GM21786 (cell line): ENCODE measurements around the gene ZNF236.
"Not testable (repeated sequence)": the region's sequence is repeated elsewhere in the genome, so short reads cannot be mapped to it uniquely, and the experiment has no call there.

ENCODE experiments used
- ATAC-seq: cut with Tn5 transposase; IDR thresholded peaks from one replicate; pipeline ENCODE4 v1.9.1; 2021; ENCODE audit not compliant: unreplicated experiment

The ZNF236 gene

DNA sequence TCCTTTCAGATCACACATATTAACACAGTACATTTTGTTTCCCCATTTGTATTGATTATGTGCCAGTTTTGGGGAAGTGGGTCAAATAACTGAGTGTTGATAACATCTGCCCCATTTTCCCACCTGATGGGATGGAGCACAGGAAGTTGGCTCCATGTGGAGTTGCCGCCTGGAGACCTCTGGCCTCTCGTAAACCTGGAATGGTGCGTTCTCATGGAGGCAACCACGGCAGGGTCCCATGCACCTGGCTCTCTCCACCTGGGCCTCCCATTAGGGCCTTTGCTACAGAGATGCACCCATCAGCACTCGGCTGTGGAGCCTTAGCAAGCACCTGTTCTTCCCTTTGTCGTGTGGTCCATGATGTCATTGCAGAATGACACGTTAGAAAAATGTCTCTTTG is 179.6 kb downstream of the ZNF236 start:
- no peak for ATAC-seq

- ATAC-seq, result no peak
Measured at GRCh38 chr18:77002496-77002895, 180.1 kb downstream of the ZNF236 start.

- ATAC-seq, result no peak
Measured at GRCh38 chr18:77003316-77003715, 181.0 kb downstream of the ZNF236 start.

- no peak for ATAC-seq
Measured at GRCh38 chr18:77004555-77005380, 182.4 kb downstream of the ZNF236 start.

DNA sequence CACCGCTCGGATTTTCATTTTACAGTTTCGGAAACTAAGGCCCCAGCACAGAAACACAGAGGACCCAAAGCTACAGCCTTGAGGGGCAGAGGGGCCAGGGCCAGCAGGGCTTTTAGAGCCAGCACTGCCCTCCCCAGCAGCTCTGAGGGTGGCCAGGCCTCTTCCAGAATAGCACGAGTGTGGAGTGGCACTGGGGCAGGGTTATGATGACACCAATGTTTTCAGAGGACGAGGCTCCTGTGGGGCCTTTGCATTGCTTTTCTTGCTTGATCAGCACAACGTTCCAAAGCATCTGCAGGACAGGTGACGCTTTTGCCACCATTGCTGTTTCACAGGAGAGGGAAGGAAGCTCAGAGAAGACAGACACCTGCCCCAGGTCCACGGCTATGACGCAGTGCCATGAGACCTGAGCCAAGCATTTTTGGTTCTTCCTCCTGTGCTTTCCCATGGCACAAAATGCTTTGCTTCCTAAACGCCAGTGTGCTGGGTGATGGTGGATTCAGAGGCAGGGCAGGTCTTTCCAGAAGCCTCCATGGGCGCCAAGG is 183.4 kb downstream of the ZNF236 start:
- ATAC-seq, result no peak

DNA sequence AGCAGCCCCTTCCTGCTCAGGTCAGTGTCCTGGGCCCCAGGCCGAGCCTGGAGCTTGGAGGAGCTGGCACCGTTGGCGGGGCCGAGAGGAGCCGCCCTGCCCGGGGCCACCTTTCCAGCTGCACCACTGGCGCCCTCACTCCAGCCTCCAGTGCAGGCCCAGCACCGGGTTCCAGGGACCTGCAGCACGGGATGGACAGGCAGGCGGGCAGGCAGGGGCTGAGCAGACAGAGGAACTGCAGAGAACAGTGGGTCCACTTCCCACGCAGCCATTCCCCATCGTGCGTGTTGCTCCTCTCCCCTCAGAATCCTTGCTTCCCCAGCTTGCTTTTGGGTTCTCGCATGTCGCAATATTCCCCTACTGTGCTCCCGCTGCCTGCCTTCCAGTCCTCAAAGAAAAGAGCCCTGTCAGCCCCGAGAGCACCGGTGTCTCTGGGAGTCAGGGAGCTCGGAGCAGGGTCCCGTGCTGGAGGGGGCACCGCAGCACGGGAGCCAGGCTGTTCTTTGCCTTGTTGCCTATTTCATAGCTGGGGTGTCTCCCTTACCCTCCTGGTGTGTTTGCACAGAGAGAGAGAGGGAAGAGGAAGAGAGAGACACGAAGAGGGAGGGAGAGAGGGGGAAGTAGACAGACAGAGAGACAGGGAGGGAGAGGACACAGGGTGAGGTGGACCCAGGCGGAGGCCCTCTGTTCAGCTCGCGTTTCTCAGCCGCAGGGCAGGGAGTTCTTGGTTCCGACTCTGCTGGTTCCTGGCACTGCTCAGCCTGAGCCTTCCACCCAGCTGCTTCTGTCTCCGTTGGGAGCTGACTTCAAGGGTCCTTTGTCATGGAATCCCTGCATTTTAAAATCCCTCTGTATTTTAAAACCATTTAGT is 184.2 kb downstream of the ZNF236 start:
- no peak for ATAC-seq

GRCh38 chr18:77007251-77007650 is 184.9 kb downstream of the ZNF236 start:
- no peak for ATAC-seq

DNA sequence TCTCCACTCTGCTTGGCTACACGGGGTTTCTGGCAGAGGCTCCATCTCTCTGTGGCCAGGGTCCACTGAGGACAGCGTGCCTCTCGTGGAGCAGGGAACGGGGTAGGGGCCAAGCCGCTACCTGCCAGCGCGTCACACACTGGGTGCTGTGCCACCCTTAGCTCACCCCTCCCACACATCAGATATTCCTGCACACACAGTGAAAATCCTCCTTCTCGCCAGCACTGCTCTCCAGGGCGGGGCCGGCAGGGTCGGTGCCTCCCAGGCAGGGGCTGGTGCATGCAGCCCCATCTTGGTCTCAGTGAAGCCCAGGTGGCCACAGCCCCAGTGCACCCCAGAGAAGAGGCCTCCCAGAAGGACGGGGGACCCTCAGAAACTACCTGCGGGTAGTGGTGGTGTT is 185.6 kb downstream of the ZNF236 start:
- ATAC-seq, result no peak

GRCh38 chr18:77008576-77009315 is 186.4 kb downstream of the ZNF236 start:
- no peak for ATAC-seq

GRCh38 chr18:77009675-77010074 is 187.3 kb downstream of the ZNF236 start:
- ATAC-seq, result no peak

DNA sequence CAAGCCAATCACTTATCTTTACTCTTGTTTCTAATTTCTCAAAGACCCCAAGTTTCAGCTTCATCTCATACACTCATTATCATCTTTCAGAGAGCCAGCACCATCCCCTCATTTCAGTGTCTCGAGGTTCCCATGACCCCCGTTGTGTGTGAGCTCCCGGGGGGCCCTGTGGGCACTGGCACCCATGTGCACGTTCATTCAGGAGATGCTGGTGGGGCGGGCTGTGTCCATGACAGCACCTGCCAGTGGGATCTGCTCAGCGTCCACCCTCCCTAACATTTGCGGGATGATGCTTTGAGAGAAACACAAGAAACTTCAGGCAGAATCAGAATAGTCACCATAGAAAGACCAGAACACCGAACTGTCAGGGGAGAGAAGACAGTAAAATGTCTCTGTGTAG is 189.8 kb downstream of the ZNF236 start:
- no peak for ATAC-seq

GRCh38 chr18:77012806-77013541 is 190.6 kb downstream of the ZNF236 start:
- ATAC-seq, result no peak

DNA sequence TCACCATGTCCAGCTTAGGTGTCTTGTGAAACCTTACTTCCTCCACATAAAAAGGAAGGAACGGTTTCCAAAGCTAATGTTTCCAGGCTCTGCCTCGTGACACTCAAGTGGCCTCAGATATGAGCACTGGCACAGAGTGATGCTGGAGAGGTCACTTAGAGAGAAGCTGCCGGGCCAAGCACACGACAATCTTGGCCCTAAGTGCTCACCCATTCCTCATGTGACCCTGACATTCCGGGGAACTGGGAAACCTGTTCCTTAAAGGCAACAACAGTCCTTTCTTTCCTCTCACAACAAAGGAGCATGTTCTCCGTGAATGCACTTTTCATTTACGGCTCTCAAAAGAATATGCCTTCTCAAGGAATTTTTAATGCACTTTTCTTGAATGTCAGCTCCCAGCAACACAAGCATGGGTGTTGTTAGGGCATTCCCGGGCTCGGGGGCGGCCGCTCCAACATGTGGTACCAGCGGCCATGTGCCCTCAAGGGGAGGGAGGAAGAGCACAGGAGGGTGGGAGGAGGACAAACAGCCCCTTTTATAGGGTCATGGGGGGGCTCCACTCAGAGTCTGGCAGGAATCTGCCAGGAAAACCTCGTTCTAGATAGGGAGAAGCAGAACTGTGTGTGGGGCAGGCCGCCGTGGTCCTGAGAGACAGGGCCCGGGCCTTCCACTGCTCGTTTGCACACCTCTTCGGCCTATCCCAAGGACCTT is 191.6 kb downstream of the ZNF236 start:
- ATAC-seq, result no peak

DNA sequence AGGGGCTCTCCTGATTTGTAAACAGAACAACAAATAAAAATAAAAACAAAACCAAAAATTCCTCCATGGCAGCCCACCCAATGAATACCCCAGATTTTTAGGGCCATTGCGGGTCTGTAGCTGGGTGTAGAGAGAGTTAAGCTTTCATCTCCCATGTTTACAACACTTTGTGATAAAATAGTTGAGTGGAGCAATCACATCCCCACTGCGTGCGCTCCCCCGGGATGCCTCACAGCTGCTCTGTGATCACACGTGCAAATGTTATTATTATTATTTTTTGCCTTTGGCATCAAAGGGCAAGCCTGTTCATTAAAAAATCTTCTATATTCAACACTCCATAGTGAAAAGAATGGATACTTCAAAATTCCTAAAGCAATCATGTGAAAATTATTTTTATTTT is 192.2 kb downstream of the ZNF236 start:
- ATAC-seq, result no peak

DNA sequence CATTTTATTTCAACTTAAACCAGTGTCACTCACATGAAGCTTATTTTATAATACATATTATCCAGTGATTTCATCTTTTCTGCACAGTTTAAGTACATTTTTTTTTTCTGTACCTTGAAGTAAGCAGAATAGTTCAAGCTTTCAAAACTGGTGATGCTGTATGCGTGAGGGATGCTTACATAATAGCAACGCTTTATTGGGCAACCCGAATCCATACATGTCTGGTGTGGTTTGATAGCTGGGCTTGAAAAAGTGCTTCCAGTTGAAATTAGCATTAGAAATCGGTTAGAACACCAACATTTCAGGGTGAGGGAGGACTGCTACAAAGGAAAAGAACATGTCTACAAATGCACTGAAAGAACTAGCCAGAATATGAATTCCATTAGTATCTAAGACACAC is 192.8 kb downstream of the ZNF236 start:
- ATAC-seq, result no peak

DNA sequence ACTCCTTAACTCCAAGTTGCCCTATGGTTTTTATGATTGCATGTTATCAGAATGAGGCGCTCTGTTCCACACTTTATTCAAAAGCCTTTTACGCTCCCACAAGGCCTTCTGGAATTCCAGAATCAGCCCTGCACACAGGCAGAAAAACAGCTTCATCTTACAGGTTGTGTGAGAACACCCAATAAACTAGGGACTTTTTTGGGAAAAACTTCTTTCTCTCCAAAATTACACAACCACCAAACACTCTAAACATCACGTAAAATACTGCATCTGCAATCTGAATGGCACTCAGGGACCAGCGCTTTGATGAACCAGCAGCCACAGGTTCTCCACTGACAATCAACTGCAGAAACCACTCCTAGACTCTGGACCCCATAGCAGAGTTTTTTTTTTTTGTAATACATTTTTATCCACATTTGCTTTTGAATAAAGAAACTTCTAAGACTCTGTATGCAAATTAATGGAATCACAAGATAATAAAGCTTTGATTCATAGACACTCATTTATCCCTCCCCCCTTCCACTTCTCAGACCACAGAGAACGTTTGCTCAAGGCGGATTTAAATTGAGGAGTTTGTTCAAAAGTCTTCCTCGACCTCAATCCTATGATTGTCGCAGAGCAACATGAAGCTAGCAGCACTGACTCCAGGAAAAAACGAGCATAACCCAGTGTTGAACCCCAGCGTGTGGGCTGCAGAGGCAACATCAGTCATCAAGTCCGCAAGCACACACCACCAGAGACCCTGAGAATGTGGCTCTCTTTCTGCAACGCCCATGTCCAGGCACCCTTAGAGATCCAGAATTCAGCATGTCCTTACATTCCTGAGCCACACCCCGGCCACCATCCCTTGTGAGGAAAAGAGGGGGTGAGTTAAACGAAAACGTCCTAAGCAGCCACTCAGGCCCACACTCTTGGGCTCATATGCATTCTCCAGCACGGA is 193.7 kb downstream of the ZNF236 start:
- ATAC-seq, result no peak

- ATAC-seq, result no peak
Measured at GRCh38 chr18:77016936-77017335, 194.6 kb downstream of the ZNF236 start.

- no peak for ATAC-seq
Measured at GRCh38 chr18:77017355-77017754, 195.0 kb downstream of the ZNF236 start.

GRCh38 chr18:77018650-77019049 is 196.3 kb downstream of the ZNF236 start:
- not testable (repeated sequence) for ATAC-seq
